HUDEP-2 (cell line): ENCODE measurements around the gene PI4KB.
A peak's percentile ranks its signal among the peaks of the same experiment; 100 is the strongest.

Experiments used
- DNase-seq, 76 experiments: peaks; one replicate each; lab custom pipeline; 2025; ENCODE audit not compliant: unreplicated experiment in 76 of 76; lab: John Stamatoyannopoulos, UW

PI4KB gene

GRCh38 chr1:151312826-151313225, 14.4 kb downstream of the PI4KB start:
- DNase-seq: no peak

DNA sequence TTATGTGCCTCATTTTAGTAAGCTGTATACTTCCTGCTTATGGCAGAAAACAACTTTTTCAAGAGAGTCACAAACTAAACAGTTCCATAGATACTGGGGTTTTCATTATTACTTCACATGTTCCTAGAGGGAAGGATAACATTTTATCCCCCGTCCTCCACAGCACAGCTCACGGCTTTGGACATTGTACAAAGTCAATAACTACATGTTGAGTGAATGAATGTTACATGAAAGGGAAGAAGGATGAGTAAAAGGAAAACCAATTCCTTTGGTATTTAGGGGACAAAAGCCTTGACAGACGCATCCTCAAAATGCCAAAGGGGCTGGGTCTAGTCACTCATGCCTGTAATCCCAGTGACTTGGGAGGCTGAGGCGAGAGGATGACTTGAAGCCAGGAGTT, 14.8 kb downstream of the PI4KB start:
- no peak for DNase-seq

DNA sequence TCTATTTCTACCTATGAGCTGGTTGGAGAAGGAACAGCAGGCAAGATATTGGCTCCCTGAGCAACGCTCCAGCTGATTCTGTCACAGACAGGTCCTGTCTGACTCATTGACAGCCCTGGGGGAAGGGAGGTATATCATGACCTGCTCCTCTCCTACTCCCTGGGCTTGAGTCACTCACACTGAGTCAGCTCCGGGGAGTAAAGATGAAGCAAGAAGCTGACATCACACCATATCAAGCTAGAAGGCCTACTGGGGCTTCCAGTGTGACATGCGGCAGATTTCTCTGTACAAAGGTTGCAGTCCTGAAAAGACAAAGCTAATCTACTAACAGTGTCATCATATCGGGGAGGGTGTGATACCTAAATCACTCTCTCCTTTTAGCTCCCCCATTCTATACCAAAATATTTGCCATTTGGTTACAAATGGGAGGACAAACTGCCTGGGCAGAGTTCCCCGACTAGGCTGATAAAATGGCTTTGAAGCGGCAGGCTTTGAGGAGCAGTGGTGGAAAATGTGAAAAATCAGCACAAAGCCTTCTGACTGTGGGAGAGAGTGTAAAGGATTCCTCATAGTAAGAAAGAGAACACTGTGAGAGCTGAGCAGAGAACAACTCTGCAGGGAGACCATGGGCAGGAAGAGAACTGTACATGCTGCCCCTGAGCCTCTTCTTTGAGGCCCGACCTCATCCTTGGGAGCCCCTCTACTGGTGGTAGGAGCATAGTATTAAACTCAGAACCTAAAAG, 15.5 kb downstream of the PI4KB start:
- DNase-seq: peak in 73 of 76 experiments; percentile 15 to 93 (median 77)

DNA sequence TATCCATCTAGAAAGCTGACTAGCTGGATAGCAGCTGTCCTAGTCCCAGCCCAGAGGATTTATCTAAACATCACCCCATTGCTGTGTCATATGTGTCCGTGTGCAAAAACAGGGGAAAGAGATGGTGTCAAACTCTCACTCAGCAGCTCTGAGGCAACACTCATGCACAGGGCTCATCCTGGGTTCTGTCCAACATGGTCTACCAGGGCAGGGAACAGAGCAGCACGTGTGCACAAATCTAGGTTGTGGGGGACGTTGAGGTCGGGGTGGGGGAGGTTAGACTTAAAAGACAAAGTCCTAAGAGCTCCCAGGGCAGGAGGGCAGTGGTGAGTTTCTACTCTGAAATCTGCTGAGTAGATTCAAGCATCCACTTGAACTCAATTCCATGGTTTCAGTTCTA, 16.2 kb downstream of the PI4KB start:
- no peak for DNase-seq

GRCh38 chr1:151309811-151310323, 17.3 kb downstream of the PI4KB start:
- no peak for DNase-seq

DNA sequence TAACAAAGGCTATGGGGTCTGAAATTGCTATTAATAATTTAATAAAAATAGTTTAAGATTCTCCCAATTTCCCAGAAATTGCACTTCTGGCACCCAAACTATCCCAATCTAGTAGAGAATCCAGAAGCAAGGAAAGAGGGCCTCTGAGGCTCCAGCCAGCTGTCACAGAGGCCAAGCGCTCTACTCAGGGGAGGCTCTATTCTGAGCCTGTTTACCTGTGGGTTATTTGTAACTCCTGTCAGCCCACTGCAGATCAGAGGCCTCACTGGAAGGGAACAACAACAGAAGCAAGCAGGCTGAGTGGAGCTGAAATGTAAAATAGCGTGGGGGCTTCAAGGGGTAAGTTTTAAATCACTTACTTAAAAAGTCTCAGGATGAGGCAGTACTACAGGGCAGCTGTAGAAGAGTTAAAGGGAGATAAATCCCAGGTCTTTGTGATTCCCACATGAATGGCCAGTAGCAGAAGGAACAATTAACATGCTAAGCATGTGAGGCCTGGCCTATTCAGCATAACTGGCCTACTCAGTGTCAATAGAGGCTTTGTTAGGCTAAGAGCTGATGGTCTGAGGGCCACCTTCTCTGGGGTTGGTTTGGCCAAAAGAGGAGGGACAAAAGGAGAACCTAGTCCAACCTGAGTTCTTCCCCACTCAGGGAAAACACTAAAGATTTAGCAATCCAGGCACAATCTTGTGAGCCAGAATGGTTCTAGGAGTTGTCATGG, 32.3 kb downstream of the PI4KB start:
- DNase-seq: no peak

- no peak for DNase-seq
Measured at GRCh38 chr1:151293093-151293492, 34.1 kb downstream of the PI4KB start.

- no peak for DNase-seq
Measured at GRCh38 chr1:151292207-151293030, 34.8 kb downstream of the PI4KB start.

DNA sequence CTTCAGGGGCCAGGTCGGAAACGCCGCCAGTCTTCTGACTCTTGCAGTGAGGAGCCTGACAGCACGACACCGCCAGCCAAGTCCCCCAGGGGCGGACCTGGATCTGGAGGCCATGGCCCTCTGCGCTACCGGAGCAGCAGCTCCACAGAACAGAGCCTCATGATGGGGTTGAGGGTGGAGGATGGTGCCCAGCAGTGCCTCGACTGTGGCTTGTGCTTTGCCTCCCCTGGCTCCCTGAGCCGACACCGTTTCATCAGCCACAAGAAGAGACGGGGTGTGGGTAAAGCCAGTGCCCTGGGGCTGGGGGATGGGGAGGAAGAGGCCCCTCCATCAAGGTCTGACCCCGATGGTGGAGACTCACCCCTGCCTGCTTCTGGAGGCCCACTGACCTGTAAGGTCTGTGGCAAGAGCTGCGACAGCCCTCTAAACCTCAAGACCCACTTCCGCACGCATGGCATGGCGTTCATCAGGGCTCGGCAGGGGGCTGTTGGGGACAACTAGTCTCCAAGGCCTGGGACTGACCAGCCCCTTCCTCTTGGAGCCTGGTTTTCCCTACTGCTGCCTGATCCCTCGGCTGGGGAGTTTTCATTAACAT, 36.4 kb downstream of the PI4KB start:
- no peak for DNase-seq

DNA sequence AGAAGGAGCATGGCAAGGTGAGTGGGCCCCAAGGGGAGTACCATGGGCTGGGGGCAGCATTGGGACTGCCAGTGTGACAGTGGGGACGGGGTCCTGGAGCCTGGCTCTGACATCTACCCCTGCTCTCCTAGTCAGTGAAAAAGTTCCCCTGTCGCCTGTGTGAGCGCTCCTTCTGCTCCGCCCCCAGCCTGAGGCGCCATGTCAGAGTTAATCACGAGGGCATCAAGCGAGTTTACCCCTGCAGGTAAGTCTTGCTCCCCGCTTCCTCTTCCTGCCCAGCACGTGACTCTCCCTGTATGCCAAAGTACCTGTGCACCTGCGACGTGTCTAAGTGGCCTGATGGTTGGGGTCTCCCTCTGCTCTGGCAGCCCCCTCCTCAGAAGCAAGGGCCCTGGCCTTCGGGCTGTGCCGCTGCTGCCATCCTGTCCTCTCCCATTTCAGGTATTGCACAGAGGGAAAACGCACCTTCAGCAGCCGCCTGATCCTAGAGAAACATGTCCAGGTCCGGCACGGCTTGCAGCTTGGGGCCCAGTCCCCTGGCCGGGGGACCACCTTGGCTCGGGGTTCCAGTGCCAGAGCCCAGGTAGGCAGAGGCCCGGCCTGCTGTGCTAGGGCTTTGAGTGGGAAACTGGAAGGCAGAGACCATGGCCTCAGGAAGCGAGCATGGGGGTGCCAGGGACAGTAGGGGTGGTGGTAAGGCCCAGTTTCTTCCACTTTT, 37.1 kb downstream of the PI4KB start:
- no peak for DNase-seq

DNA sequence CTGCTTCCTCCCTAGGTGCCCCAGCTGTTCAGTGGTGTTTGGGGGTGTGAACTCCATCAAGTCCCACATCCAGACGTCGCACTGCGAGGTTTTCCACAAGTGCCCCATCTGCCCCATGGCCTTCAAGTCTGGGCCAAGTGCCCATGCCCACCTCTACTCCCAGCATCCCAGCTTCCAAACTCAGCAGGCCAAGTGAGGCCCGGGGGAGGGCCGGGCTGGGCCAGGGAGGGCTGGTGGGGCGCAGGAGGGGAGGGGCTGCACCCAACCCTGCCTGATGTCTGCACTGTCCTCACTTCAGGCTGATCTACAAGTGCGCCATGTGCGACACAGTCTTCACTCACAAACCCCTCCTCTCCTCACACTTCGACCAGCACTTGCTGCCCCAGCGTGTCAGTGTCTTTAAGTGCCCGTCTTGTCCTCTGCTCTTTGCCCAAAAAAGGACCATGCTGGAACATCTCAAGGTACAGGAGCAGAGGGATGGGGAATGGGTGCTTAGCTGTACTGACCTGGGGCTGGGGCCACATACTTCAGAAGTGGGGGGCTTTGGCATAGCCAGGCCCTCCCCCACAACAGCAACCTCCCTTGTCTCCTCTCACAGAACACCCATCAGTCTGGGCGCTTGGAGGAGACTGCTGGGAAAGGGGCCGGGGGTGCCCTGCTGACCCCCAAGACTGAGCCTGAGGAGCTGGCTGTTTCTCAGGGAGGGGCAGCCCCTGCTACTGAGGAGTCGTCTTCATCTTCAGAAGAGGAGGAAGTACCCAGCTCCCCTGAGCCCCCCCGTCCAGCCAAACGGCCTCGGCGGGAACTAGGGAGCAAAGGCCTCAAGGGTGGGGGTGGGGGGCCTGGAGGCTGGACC, 37.9 kb downstream of the PI4KB start:
- no peak for DNase-seq

DNA sequence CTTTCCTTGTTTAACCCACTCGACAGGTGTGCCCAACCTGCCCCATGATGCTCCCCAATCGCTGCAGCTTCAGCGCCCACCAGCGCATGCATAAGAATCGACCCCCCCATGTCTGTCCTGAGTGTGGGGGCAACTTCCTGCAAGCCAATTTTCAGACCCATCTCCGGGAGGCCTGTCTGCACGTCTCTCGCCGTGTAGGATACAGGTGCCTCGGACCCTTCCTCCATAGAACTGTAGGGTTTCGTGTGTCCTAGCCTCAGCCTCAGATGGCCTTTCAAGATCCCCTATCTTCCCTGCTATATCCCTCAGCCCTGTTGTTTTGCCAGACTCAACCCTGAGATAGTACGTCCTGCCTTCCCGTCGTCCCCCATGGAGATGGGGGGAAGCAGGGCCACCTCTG, 38.7 kb downstream of the PI4KB start:
- DNase-seq: no peak

GRCh38 chr1:151287767-151288500, 39.3 kb downstream of the PI4KB start:
- DNase-seq: no peak

DNA sequence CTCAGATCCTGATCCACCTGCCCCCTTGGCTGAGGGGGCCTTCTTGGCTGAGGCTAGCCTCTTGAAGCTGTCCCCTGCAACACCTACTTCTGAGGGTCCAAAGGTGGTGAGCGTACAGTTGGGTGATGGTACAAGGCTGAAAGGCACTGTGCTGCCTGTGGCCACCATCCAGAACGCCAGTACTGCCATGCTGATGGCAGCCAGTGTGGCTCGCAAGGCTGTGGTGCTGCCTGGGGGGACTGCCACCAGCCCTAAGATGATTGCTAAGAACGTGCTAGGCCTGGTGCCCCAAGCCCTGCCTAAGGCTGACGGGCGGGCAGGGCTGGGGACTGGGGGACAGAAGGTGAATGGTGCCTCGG, 39.9 kb downstream of the PI4KB start:
- no peak for DNase-seq

GRCh38 chr1:151286619-151287340, 40.4 kb downstream of the PI4KB start:
- DNase-seq: no peak

DNA sequence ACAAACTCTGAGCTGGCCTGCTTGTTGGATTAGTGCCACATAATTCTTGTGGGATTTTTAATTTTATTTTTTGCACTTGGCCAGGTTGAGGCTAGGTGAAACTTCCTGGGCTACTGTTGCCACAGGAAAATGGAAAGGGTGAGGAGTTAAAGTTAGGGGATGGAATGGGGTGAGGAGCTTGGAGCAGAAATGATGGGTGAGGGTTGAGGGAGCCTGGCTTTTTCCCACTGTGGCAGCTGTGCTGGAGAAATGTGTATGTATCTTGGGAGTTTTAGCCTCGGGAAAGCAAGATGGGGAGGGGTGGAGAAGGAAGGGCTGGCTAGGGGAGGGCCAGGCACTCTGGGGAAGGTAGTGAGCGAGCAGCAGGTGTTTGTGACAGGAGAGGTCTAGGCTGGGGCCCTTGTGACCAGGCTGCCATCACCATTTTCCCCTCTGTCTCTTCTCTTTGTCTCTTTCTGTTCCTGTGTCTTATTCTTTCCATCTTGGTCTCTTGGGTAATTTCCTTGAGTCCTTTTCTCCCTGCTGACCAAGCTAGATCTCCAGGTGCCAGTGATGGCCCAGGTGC, 43.1 kb downstream of the PI4KB start:
- no peak for DNase-seq

DNA sequence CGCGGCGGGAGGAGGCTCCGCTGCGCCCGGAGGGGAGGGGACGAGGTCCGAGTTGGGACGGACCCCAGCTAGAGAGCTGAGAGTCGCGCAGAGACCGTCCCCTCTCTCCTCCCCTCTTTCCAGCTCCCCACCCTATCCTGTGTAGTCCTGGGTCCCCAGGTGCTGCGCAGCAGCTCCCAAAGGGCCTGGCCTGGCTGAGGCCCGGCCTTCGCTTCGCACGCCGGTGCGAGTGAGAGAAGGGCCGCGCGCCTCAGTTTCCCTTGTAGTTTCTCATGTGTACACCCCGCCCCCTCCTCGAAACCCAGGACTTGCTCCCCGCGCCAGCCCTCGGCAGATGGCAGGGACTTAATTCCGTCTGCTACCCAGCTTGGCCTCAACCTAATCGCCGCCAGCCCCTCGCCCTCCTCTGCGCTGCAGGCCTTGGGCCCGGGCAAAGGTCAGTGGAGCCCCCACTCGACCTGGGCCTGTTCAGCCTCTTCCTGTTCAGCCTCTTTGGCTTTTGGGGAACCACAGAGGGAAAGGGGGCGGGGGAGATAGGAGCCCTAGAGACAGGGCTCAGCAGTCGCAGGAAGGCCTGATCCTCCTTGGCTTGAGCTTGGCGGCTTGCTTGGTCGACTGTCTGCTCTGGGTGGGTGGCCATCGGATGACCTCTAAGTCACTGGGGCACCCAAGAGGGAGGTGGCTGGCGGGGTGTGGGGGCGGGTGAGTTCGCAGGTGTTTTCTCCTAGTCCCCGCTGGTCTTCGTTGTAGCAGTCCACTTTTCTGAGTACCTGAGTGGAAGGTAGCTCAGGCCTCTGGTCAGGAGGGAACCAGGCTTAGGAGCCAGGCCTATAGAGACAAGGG, 44.1 kb downstream of the PI4KB start:
- DNase-seq: peak in 1 of 76 experiments; percentile 28
